Measurements from ENCODE around the gene YIPF5.

Gene YIPF5

GRCh38 chr5:144170276-144171024, at the start of gene YIPF5, which contains the start of gene KCTD16:
Gene YIPF5 (minus strand): TSS chr5:144170659. CDS start chr5:144169955, 704 bp downstream.
Gene KCTD16 (plus strand): TSS chr5:144170873.
- DNase-seq (ENCODE audit: low read depth), result peak; percentile 79

GRCh38 chr5:144219869-144220268, 49.4 kb upstream of the YIPF5 start:
- DNase-seq (ENCODE audit: low read depth), result no peak

- no peak for DNase-seq (ENCODE audit: low read depth)
Measured at GRCh38 chr5:144210655-144211054, 40.2 kb upstream of the YIPF5 start.

- DNase-seq (ENCODE audit: low read depth), result no peak
Measured at GRCh38 chr5:144209361-144209760, 38.9 kb upstream of the YIPF5 start.

GRCh38 chr5:144207875-144208444, 37.5 kb upstream of the YIPF5 start:
- no peak for DNase-seq (ENCODE audit: low read depth)

- no peak for DNase-seq (ENCODE audit: low read depth)
Measured at GRCh38 chr5:144206141-144206540, 35.7 kb upstream of the YIPF5 start.

- no peak for DNase-seq (ENCODE audit: low read depth)
Measured at GRCh38 chr5:144205141-144205551, 34.7 kb upstream of the YIPF5 start.

- no peak for DNase-seq (ENCODE audit: low read depth)
Measured at GRCh38 chr5:144203750-144204596, 33.5 kb upstream of the YIPF5 start.

- no peak for DNase-seq (ENCODE audit: low read depth)
Measured at GRCh38 chr5:144202726-144203125, 32.3 kb upstream of the YIPF5 start.

- no peak for DNase-seq (ENCODE audit: low read depth)
Measured at GRCh38 chr5:144202072-144202471, 31.6 kb upstream of the YIPF5 start.

- DNase-seq (ENCODE audit: low read depth), result no peak
Measured at GRCh38 chr5:144201588-144201987, 31.1 kb upstream of the YIPF5 start.

- no peak for DNase-seq (ENCODE audit: low read depth)
Measured at GRCh38 chr5:144198386-144198785, 27.9 kb upstream of the YIPF5 start.

GRCh38 chr5:144196612-144197011, 26.2 kb upstream of the YIPF5 start:
- no peak for DNase-seq (ENCODE audit: low read depth)

- no peak for DNase-seq (ENCODE audit: low read depth)
Measured at GRCh38 chr5:144195448-144195847, 25.0 kb upstream of the YIPF5 start.

- no peak for DNase-seq (ENCODE audit: low read depth)
Measured at GRCh38 chr5:144194144-144194543, 23.7 kb upstream of the YIPF5 start.

GRCh38 chr5:144192661-144193060, 22.2 kb upstream of the YIPF5 start:
- no peak for DNase-seq (ENCODE audit: low read depth)

GRCh38 chr5:144191998-144192397, 21.5 kb upstream of the YIPF5 start:
- no peak for DNase-seq (ENCODE audit: low read depth)

- no peak for DNase-seq (ENCODE audit: low read depth)
Measured at GRCh38 chr5:144191531-144191930, 21.1 kb upstream of the YIPF5 start.

GRCh38 chr5:144189800-144190429, 19.5 kb upstream of the YIPF5 start:
- no peak for DNase-seq (ENCODE audit: low read depth)

GRCh38 chr5:144187699-144188294, 17.3 kb upstream of the YIPF5 start:
- peak; percentile 90 for DNase-seq (ENCODE audit: low read depth)

- DNase-seq (ENCODE audit: low read depth), result no peak
Measured at GRCh38 chr5:144183254-144183889, 12.9 kb upstream of the YIPF5 start.
